AG04449 (cell line): Measurements from ENCODE around the gene POGLUT2.

Experiments
- CTCF ChIA-PET: fragments of 350-600 bp; formaldehyde crosslinking; extraction: SDS; loops from one replicate; lab custom pipeline; 2021; ENCODE audit warnings: antibody characterized with exemption; lab: Yijun Ruan, JAX
- POLR2A ChIA-PET: fragments of 400-600, 350-600 bp; formaldehyde crosslinking; extraction: SDS; loops from one replicate; lab custom pipeline; 2020; ENCODE audit warnings: antibody characterized with exemption, inconsistent platforms; lab: Yijun Ruan, JAX
- DNase-seq: peaks from one replicate; pipeline ENCODE4 v3.0.0-alpha.2; 2010; ENCODE audit warnings: low read depth, low spot score
- H3K4me3 ChIP-seq: 2 replicates; pipeline ENCODE4 v1.5.1; 2011; ENCODE audit warnings: low read depth, mild to moderate bottlenecking, control low read depth, low read length
- CTCF ChIP-seq: IDR thresholded peaks from one replicate; pipeline ENCODE4 v1.5.1; 2011; ENCODE audit warnings: mild to moderate bottlenecking, moderate library complexity, low read length, control low read depth, inconsistent platforms; ENCODE audit not compliant: insufficient read depth; ENCODE audit errors: missing control alignments

Gene POGLUT2

GRCh38 chr13:102798581-102799425 is at the start of gene POGLUT2, which contains the start of gene BIVM:
POGLUT2 (minus strand) TSS chr13:102798976; CDS start chr13:102798670, 306 bp downstream.
BIVM (plus strand) TSS chr13:102799119; CDS start chr13:102807268, 8,149 bp downstream.
- ChIA-PET CTCF (interaction anchor here (0.7 to 6.2 kb wide), 16 partner anchors 17 to 218 kb away, joined by 3 to 61 read pairs (median 5); partner anchors contain the start of genes ERCC5 and TEX30), POLR2A (interaction anchor here (1.7 kb wide), 1 partner anchor 28 kb away, joined by 5 read pairs; no protein-coding TSS in a partner anchor)
- TF ChIP-seq CTCF: no peak

GRCh38 chr13:102847272-102848234 is 48.8 kb upstream of the POGLUT2 start:
- ChIA-PET CTCF (interaction anchor here (0.7 to 6.8 kb wide), 20 partner anchors 8 to 276 kb away, joined by 3 to 61 read pairs (median 7); no protein-coding TSS in a partner anchor), POLR2A (no interaction called here)
- DNase-seq: no peak
- TF ChIP-seq CTCF: peak; percentile 52
- peak overlapping the region; percentile 95 for H3K4me3 ChIP-seq

More at GRCh38 chr13:102798581-102799425, at the start of gene POGLUT2, which contains the start of gene BIVM:
- H3K4me3 ChIP-seq: peak within 1 kb of the TSS; percentile 89
- peak; percentile 71 for DNase-seq

GRCh38 chr13:102846261-102847015 is 47.7 kb upstream of the POGLUT2 start:
- DNase-seq: no peak
- no peak for TF ChIP-seq CTCF
- peak overlapping the region; percentile 95 for H3K4me3 ChIP-seq
- ChIA-PET POLR2A (interaction anchor here (0.6 to 1.5 kb wide), 4 partner anchors 20 to 267 kb away, joined by 3 to 12 read pairs (median 5); partner anchors contain the start of gene TEX30), CTCF (interaction anchor here (0.9 to 6.8 kb wide), 15 partner anchors 10 to 266 kb away, joined by 3 to 61 read pairs (median 5); no protein-coding TSS in a partner anchor)

- DNase-seq: peak; percentile 74
- TF ChIP-seq CTCF: no peak
- POLR2A ChIA-PET: interaction anchor here (0.7 to 1.5 kb wide), 7 partner anchors 18 to 267 kb away, joined by 3 to 12 read pairs (median 4); partner anchors contain the start of genes TEX30 and TPP2
- CTCF ChIA-PET: interaction anchor here (0.9 to 6.8 kb wide), 17 partner anchors 10 to 265 kb away, joined by 3 to 61 read pairs (median 5); no protein-coding TSS in a partner anchor
- peak within 1 kb of the TSS; percentile 95 for H3K4me3 ChIP-seq
Observed at GRCh38 chr13:102845630-102846260, 47.0 kb upstream of the POGLUT2 start, which contains the start of gene ERCC5. ERCC5 (plus strand) TSS chr13:102846032; CDS start chr13:102846267, 235 bp downstream.

- ChIA-PET POLR2A (interaction anchor here (0.7 to 1.3 kb wide), 6 partner anchors 18 to 258 kb away, joined by 4 to 12 read pairs (median 6); partner anchors contain the start of genes TEX30 and TPP2), CTCF (interaction anchor here (0.9 to 6.8 kb wide), 7 partner anchors 21 to 265 kb away, joined by 3 to 61 read pairs (median 8); no protein-coding TSS in a partner anchor)
- TF ChIP-seq CTCF: no peak
- no peak for DNase-seq
- peak overlapping the region; percentile 95 for H3K4me3 ChIP-seq
Observed at GRCh38 chr13:102845289-102845629, 46.5 kb upstream of the POGLUT2 start.
